ENCODE measurements around the gene ZMYM4.

- TF ChIP-seq, protein P1, sequence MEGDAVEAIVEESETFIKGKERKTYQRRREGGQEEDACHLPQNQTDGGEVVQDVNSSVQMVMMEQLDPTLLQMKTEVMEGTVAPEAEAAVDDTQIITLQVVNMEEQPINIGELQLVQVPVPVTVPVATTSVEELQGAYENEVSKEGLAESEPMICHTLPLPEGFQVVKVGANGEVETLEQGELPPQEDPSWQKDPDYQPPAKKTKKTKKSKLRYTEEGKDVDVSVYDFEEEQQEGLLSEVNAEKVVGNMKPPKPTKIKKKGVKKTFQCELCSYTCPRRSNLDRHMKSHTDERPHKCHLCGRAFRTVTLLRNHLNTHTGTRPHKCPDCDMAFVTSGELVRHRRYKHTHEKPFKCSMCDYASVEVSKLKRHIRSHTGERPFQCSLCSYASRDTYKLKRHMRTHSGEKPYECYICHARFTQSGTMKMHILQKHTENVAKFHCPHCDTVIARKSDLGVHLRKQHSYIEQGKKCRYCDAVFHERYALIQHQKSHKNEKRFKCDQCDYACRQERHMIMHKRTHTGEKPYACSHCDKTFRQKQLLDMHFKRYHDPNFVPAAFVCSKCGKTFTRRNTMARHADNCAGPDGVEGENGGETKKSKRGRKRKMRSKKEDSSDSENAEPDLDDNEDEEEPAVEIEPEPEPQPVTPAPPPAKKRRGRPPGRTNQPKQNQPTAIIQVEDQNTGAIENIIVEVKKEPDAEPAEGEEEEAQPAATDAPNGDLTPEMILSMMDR (IDR thresholded peaks at IDR 0.05; ENCODE audit: poor library complexity, severe bottlenecking), result no peak
- TF ChIP-seq RAD21 (conservative IDR thresholded peaks at IDR 0.05) (no peak), REST (IDR thresholded peaks at IDR 0.05; ENCODE audit: borderline replicate concordance) (no peak), EP300 (conservative IDR thresholded peaks at IDR 0.05; ENCODE audit: poor library complexity, severe bottlenecking) (no peak), POLR2AphosphoS5 (IDR thresholded peaks at IDR 0.05) (no peak), EZH2 (IDR thresholded peaks at IDR 0.05; ENCODE audit: borderline replicate concordance, insufficient read depth, low read length, poor library complexity, severe bottlenecking) (no peak), SMC3 (conservative IDR thresholded peaks at IDR 0.05; ENCODE audit: poor library complexity) (no peak), TAF1 (IDR thresholded peaks at IDR 0.05; ENCODE audit: low read depth) (no peak)
Measured at GRCh38 chr1:35444519-35444774, 175.9 kb downstream of the ZMYM4 start.

All from neural cell (in vitro differentiated cells).